Measurements from ENCODE around the gene MYOZ3. TPM values are rescaled to one million over a fixed set of nuclear protein-coding genes. Genes with fewer than 3 reads are reported as not detected.

The MYOZ3 gene
- polyA plus RNA-seq, 1 of the 3 experiments (the other 2 are of a cell fraction), result 0.26 TPM

GRCh38 chr5:150661821-150662596 lies 958 bp downstream of the MYOZ3 start:
- Histone ChIP-seq H3K79me2 (ENCODE audit: insufficient read depth) (no peaks in the 10 kb centered on the region), H3K9me3 (no peaks in the 10 kb centered on the region), H3K36me3 (replicated peaks in 1 of 2; ENCODE audit: control insufficient read depth in 1 of 2, insufficient read depth in 2 of 2, low read length in 1 of 2) (no peaks in the 10 kb centered on the region), H3K4me3 (ENCODE audit: low read depth in 2 of 2, low read length in 1 of 2) (no peak overlapping the region), H4K20me1 (ENCODE audit: insufficient read depth) (no peaks in the 10 kb centered on the region), H3F3A (replicated peaks; ENCODE audit: insufficient read depth) (no peaks in the 10 kb centered on the region), H3K4me1 (ENCODE audit: control insufficient read depth in 1 of 2, insufficient read depth in 2 of 2, low read depth in 1 of 2, low read length in 1 of 2) (peaks cover 0 to 25% of the 10 kb centered on the region in 2 experiments; a peak in 1 of 4 replicates), H2AFZ (ENCODE audit: low read depth) (no peak overlapping the region), H3K4me2 (no peak overlapping the region), H3K27me3 (ENCODE audit: insufficient read depth) (no peaks in the 10 kb centered on the region), H3K27ac (ENCODE audit: low read depth in 2 of 2, low read length in 1 of 2) (no peak overlapping the region), H3K9me2 (no peaks in the 10 kb centered on the region), H3K9ac (no peak overlapping the region)
- WGBS (ENCODE audit: low lambda C conversion rate), result 81% methylated on average over 9 of the region's 10 CpGs
- ChIA-PET CTCF (interaction anchor here (0.8 to 4.3 kb wide), 8 partner anchors 9 to 212 kb away, joined by 3 to 33 read pairs (median 4); partner anchors contain the start of genes RBM22 and SMIM3), POLR2A (no interaction called here)
- TF ChIP-seq EZH2phosphoT487 (IDR thresholded peaks at IDR 0.05; ENCODE audit: borderline replicate concordance, low read depth), result no peak
- no peak for TF ChIP-seq MAX (IDR thresholded peaks at IDR 0.05; ENCODE audit: low read depth)
- TF ChIP-seq RFX5 (IDR thresholded peaks at IDR 0.05; ENCODE audit: low read length), result no peak
- no peak for TF ChIP-seq USF2 (IDR thresholded peaks at IDR 0.05; ENCODE audit: borderline replicate concordance, low read depth, low read length)
- no peak for TF ChIP-seq TEAD4 (IDR thresholded peaks at IDR 0.05; ENCODE audit: borderline replicate concordance, insufficient read depth)
- no peak for TF ChIP-seq FOSL2 (IDR thresholded peaks at IDR 0.05; ENCODE audit: borderline replicate concordance, low read depth)
- no peak for TF ChIP-seq RXRA (IDR thresholded peaks at IDR 0.05; ENCODE audit: borderline replicate concordance, low read depth)
- TF ChIP-seq GATA2 (CRISPR knock-in tag; IDR thresholded peaks at IDR 0.05), result no peak
- no peak for TF ChIP-seq IRF3 (IDR thresholded peaks at IDR 0.05; ENCODE audit: low read depth, low read length)
- TF ChIP-seq POLR2AphosphoS5 (IDR thresholded peaks at IDR 0.05; ENCODE audit: low read depth, low read length), result no peak
- no peak for TF ChIP-seq FOXM1 (IDR thresholded peaks at IDR 0.05; ENCODE audit: low read depth)
- TF ChIP-seq PBX3 (IDR thresholded peaks at IDR 0.05), result no peak
- TF ChIP-seq CHD2 (IDR thresholded peaks at IDR 0.05; ENCODE audit: low read length, partially characterized antibody), result no peak
- no peak for TF ChIP-seq RAD21 (IDR thresholded peaks at IDR 0.05; ENCODE audit: low read length)
- TF ChIP-seq SIN3A (IDR thresholded peaks at IDR 0.05; ENCODE audit: borderline replicate concordance, low read depth, low read length), result no peak
- no peak for DNase-seq
